UCSD-AML1 (cell line): ENCODE measurements around the gene PDZD4.

Experiments used
- DNase-seq: peaks from one replicate; lab custom pipeline; 2025; ENCODE audit not compliant: unreplicated experiment; lab: John Stamatoyannopoulos, UW

The PDZD4 gene

DNA sequence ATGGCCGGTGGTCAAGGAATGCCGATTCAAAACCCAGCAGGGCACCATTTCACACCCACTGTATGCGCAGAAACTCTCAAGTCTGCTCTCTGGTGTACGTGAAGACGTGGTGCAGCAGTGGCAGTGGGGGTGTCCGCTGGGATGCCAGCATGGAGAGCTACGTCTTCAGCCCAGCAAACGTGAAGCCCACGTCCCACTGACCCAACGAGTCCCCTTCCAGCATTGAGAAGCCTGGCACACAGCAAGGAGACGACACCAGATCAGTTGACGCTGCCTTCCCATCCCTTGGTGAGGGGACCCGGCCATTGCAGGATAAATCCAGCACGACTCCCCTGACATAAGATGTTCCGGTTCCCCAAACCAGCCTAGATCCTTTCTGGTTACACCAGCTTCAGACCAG lies 68.5 kb downstream of the PDZD4 start:
- no peak for DNase-seq

GRCh38 chrX:153755136-153755535 lies 75.2 kb downstream of the PDZD4 start:
- no peak for DNase-seq
